GM06990 (cell line): ENCODE data around the gene HBP1.
A peak's percentile ranks its signal among the peaks of the same experiment; 100 is the strongest.

Experiments
- DNase-seq: peaks from one replicate; pipeline ENCODE4 v3.0.0-alpha.2; 2011; ENCODE audit not compliant: insufficient read length; ENCODE audit errors: extremely low read depth
- H3K27me3 ChIP-seq: replicated peaks from 2 replicates; pipeline ENCODE4 v1.6.0; 2011; ENCODE audit warnings: low read length; ENCODE audit not compliant: control insufficient read depth, insufficient read depth
- H3K36me3 ChIP-seq: 2 replicates; pipeline ENCODE4 v1.5.1; 2011; ENCODE audit warnings: low read length; ENCODE audit not compliant: control insufficient read depth, insufficient read depth
- H3K4me3 ChIP-seq: replicated peaks from 2 replicates; pipeline ENCODE4 v1.5.1; 2011; ENCODE audit warnings: low read depth, mild to moderate bottlenecking, control low read depth, low read length
- CTCF ChIP-seq: IDR thresholded peaks from 2 replicates; pipeline ENCODE4 v1.5.1; 2011; ENCODE audit warnings: low read length, control low read depth, mild to moderate bottlenecking, inconsistent platforms; ENCODE audit not compliant: insufficient read depth, poor library complexity, severe bottlenecking

Gene HBP1

GRCh38 chr7:107173191-107173590 is 4.4 kb downstream of the HBP1 start:
- Histone ChIP-seq H3K4me3 (no peak overlapping the region), H3K27me3 (no peaks in the 10 kb centered on the region), H3K36me3 (no peaks in the 10 kb centered on the region)
- no peak for TF ChIP-seq CTCF
- no peak for DNase-seq

- no peak overlapping the region for H3K4me3 ChIP-seq
- no peaks in the 10 kb centered on the region for H3K36me3 ChIP-seq
- no peak for TF ChIP-seq CTCF
- no peaks in the 10 kb centered on the region for H3K27me3 ChIP-seq
- peak; percentile 14 for DNase-seq
Observed at GRCh38 chr7:107173691-107174406, 5.0 kb downstream of the HBP1 start.

DNA sequence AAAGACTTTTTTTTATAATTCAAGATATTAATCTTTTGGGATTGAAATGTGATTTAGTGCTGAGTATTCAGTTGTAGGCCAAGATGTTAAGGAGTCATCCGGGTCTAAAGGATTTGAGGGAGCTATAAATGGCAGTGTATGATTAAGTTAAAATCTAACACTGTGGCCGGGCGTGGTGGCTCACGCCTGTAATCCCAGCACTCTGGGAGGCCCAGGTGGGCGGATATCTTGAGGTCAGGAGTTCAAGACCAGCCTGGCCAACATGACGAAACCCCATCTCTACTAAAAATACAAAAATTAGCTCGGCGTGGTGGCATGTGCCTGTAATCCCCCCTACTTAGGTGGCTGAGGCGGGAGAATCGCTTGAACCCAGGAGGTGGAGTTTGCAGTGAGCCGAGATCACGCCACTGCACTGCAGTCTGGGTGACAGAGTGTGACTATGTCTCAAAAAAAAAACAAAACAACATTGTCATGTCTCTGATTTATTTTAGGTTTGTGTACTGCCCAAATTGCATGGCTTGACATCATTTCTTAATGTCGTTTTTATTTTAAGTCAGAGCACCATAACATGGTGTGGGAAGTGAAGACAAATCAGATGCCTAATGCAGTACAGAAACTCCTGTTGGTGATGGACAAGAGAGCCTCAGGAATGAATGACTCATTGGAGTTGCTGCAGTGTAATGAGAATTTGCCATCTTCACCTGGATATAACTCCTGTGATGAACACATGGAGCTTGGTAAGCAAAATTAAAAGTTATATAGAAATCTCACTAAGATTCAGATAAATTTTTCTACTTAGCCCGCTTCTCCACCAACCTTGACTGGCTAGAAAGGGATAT is 10.7 kb downstream of the HBP1 start:
- Histone ChIP-seq H3K27me3 (no peaks in the 10 kb centered on the region), H3K4me3 (no peak overlapping the region), H3K36me3 (no peaks in the 10 kb centered on the region; the same call in 1 of the 2 replicates)
- DNase-seq, result no peak
- TF ChIP-seq CTCF, result no peak

GRCh38 chr7:107180378-107180777 is 11.6 kb downstream of the HBP1 start:
- no peak for DNase-seq
- Histone ChIP-seq H3K4me3 (no peak overlapping the region), H3K27me3 (no peaks in the 10 kb centered on the region), H3K36me3 (no peaks in the 10 kb centered on the region; the same call in 1 of the 2 replicates)
- TF ChIP-seq CTCF, result no peak

- DNase-seq, result no peak
- TF ChIP-seq CTCF, result no peak
- Histone ChIP-seq H3K4me3 (no peak overlapping the region), H3K36me3 (no peaks in the 10 kb centered on the region; the same call in 1 of the 2 replicates), H3K27me3 (no peaks in the 10 kb centered on the region)
Observed at GRCh38 chr7:107181172-107181571, 12.4 kb downstream of the HBP1 start.
